ENCODE data around the gene ECPAS. TPM values are rescaled to one million over a fixed set of nuclear protein-coding genes. Genes with fewer than 3 reads are reported as not detected.
"Not testable (repeated sequence)": the region's sequence is repeated elsewhere in the genome, so short reads cannot be mapped to it uniquely, and the experiment has no call there.

The ECPAS gene
- total RNA-seq, 6 experiments from 2014 or later, result 36.8 to 52.8 (median 41.1) TPM

- H3K27ac ChIP-seq, result no peak overlapping the region
- intact Hi-C loops (cut with DNase I), result no loop called here
- H3K9me3 ChIP-seq, result no peaks in the 10 kb centered on the region
- peaks cover 0 to 20% (median 0%) of the 10 kb centered on the region in 4 donors for H3K4me1 ChIP-seq
- no peak for DNase-seq
- H3K27me3 ChIP-seq, result no peaks in the 10 kb centered on the region
- TF ChIP-seq CTCF (IDR thresholded peaks at IDR 0.05), result no peak
- TF ChIP-seq POLR2A (IDR thresholded peaks at IDR 0.05), result no peak
- WGBS (ENCODE audit: insufficient coverage, low coverage, low lambda C conversion rate, missing lambda C conversion rate), result 98% methylated on average over 5 of the region's 5 CpGs
- peaks cover 0 to 10% (median 0%) of the 10 kb centered on the region in 4 donors for H3K36me3 ChIP-seq
- no peak for ATAC-seq
- no peak overlapping the region for H3K4me3 ChIP-seq
Measured at GRCh38 chr9:111454751-111455150, 29.4 kb downstream of the ECPAS start.

GRCh38 chr9:111451570-111451969, 32.6 kb downstream of the ECPAS start:
- no peak for ATAC-seq
- Histone ChIP-seq H3K27me3 (no peaks in the 10 kb centered on the region), H3K4me1 (no peaks in the 10 kb centered on the region), H3K4me3 (no peak overlapping the region), H3K9me3 (no peaks in the 10 kb centered on the region), H3K36me3 (peaks cover 0 to 10% (median 0%) of the 10 kb centered on the region in 4 donors), H3K27ac (no peak overlapping the region)
- intact Hi-C loops (cut with DNase I), result no loop called here
- no peak for DNase-seq
- no peak for TF ChIP-seq POLR2A (IDR thresholded peaks at IDR 0.05)
- no peak for TF ChIP-seq CTCF (IDR thresholded peaks at IDR 0.05)
- 16% methylated on average over 1 of the region's 1 CpG for WGBS (ENCODE audit: insufficient coverage, low coverage, low lambda C conversion rate, missing lambda C conversion rate)

GRCh38 chr9:111450124-111450523, 34.1 kb downstream of the ECPAS start:
- ATAC-seq (no peak), DNase-seq (no peak)
- Histone ChIP-seq H3K9me3 (no peaks in the 10 kb centered on the region), H3K4me3 (no peak overlapping the region), H3K4me1 (no peaks in the 10 kb centered on the region), H3K27ac (no peak overlapping the region), H3K36me3 (peaks cover 0 to 10% (median 0%) of the 10 kb centered on the region in 4 donors), H3K27me3 (no peaks in the 10 kb centered on the region)
- intact Hi-C loops (cut with DNase I), result no loop called here
- TF ChIP-seq CTCF (IDR thresholded peaks at IDR 0.05) (no peak), POLR2A (IDR thresholded peaks at IDR 0.05) (no peak)
- 75% methylated on average over 2 of the region's 2 CpGs for WGBS (ENCODE audit: insufficient coverage, low coverage, low lambda C conversion rate, missing lambda C conversion rate)

GRCh38 chr9:111449705-111450104, 34.5 kb downstream of the ECPAS start:
- Histone ChIP-seq H3K9me3 (no peaks in the 10 kb centered on the region), H3K27me3 (no peaks in the 10 kb centered on the region), H3K36me3 (peaks cover 0 to 10% (median 0%) of the 10 kb centered on the region in 4 donors), H3K27ac (no peak overlapping the region), H3K4me3 (no peak overlapping the region), H3K4me1 (no peaks in the 10 kb centered on the region)
- ATAC-seq (no peak), DNase-seq (no peak)
- 86% methylated on average over 1 of the region's 1 CpG for WGBS (ENCODE audit: insufficient coverage, low coverage, low lambda C conversion rate, missing lambda C conversion rate)
- TF ChIP-seq POLR2A (IDR thresholded peaks at IDR 0.05) (no peak), CTCF (IDR thresholded peaks at IDR 0.05) (no peak)
- intact Hi-C loops (cut with DNase I), result no loop called here

- H3K27ac ChIP-seq; H3K27me3 ChIP-seq; H3K4me1 ChIP-seq; intact Hi-C loops (cut with DNase I); H3K4me3 ChIP-seq; H3K9me3 ChIP-seq; ATAC-seq; DNase-seq: not testable (repeated sequence)
- 91% methylated on average over 1 of the region's 1 CpG for WGBS (ENCODE audit: insufficient coverage, low coverage, low lambda C conversion rate, missing lambda C conversion rate)
- H3K36me3 ChIP-seq, result peaks cover 6 to 31% (median 8%) of the 10 kb centered on the region in 4 donors
Measured at GRCh38 chr9:111445799-111446198, 38.4 kb downstream of the ECPAS start.
